ENCODE data around the gene KCNE3.
A peak's percentile ranks its signal among the peaks of the same experiment; 100 is the strongest.
"Not testable (repeated sequence)": the region's sequence is repeated elsewhere in the genome, so short reads cannot be mapped to it uniquely, and the experiment has no call there.

KCNE3 gene

DNA sequence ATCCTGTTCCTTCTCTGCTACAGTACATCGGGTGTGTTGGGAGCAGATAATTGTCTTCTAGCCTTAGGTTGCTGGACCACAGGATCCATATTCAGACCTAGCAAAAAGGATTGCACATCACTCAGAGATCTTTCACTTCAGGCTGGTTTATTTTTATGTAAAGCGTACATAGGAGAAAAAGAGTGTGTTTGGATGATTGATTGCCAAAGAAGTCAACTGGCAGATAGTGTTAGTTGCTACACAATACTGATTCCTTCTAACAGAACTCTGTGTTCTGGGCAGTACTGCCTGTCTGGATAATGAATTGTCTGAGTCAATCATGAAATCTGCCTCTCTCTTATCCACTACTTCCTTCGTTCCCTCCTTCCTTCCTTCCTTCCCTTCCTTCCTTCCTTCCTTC, 38.1 kb downstream of the KCNE3 start:
- TF ChIP-seq, protein P1, sequence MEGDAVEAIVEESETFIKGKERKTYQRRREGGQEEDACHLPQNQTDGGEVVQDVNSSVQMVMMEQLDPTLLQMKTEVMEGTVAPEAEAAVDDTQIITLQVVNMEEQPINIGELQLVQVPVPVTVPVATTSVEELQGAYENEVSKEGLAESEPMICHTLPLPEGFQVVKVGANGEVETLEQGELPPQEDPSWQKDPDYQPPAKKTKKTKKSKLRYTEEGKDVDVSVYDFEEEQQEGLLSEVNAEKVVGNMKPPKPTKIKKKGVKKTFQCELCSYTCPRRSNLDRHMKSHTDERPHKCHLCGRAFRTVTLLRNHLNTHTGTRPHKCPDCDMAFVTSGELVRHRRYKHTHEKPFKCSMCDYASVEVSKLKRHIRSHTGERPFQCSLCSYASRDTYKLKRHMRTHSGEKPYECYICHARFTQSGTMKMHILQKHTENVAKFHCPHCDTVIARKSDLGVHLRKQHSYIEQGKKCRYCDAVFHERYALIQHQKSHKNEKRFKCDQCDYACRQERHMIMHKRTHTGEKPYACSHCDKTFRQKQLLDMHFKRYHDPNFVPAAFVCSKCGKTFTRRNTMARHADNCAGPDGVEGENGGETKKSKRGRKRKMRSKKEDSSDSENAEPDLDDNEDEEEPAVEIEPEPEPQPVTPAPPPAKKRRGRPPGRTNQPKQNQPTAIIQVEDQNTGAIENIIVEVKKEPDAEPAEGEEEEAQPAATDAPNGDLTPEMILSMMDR (IDR thresholded peaks at IDR 0.05): no peak
- no peak overlapping the region for H3K4me3 ChIP-seq
- no peak for DNase-seq (ENCODE audit: low spot score)
- H3K27ac ChIP-seq: no peak overlapping the region

DNA sequence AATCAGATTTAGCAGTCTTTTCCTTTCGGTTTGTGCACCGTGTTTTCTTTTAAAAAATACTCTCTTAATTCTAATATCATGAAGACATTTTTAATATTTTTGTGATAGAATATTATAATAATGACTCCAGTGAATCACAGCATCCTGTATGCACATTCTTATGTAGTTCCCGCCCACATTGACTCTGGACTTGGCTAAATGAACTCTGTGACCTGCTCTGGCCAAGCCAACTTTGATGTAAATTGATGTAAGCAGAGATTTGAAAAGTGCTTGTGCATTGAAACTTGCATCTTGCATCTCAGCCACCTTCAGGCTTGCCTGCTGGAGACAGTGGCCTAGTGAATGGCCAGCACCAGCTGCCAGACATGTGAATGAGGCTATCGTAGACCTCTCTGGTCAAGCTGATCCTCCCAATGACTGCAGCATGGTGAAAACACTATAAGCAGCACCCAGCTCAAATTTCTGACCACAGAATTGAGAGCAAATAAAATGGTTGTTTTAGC, 39.9 kb downstream of the KCNE3 start:
- TF ChIP-seq, protein P1 (IDR thresholded peaks at IDR 0.05): no peak
- no peak for DNase-seq (ENCODE audit: low spot score)
- H3K4me3 ChIP-seq: no peak overlapping the region
- H3K27ac ChIP-seq: no peak overlapping the region

DNA sequence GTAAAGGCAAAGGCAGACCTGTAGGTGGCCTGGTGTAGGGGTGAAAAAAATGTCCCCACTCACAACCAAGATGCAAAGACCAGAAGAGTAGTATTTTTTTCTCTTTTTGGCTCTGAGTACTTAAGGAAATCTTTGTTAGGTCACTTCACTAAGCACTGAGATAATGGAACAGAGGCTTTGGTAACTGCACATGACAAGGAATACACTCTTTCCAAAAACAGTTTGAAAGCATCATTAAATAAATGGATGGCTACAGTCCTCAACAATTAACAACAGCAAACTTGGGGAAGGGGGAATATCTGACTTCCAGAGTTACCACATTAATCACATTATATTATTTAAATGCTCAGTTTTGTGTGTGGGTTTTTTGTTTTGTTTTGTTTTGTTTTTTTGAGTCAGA, 42.2 kb downstream of the KCNE3 start:
- no peak for DNase-seq (ENCODE audit: low spot score)
- no peak overlapping the region for H3K27ac ChIP-seq
- TF ChIP-seq, protein P1 (IDR thresholded peaks at IDR 0.05): no peak

DNA sequence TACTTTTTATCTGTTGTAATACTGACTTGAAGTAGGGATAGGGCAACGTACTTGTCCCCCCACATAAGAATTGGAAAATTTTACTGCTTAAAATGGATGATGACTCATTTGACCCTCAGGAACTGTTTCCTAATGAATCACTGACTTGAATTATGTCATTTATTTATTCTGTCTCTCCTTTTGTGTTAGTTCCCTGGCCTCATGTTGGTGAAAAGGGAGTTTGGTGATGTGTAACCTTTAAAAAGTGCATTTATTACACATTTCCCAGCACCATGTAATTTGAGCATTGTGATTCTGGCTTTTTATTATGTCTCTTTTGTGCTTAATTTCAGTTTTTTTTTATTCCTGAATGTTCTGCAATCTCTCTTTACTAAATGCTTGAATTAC, 48.8 kb downstream of the KCNE3 start:
- no peak for DNase-seq (ENCODE audit: low spot score)
- H3K27ac ChIP-seq: peak overlapping the region; percentile 29 to 61
- H3K4me3 ChIP-seq: no peak overlapping the region
- TF ChIP-seq, protein P1 (IDR thresholded peaks at IDR 0.05): no peak

More for the DNA sequence above, 42.2 kb downstream of the KCNE3 start:
- H3K4me3 ChIP-seq: no peak overlapping the region

- Histone ChIP-seq H3K4me3 (no peak overlapping the region), H3K27ac (peak overlapping the region; percentile 61 to 90)
- TF ChIP-seq, protein P1 (IDR thresholded peaks at IDR 0.05): no peak
- no peak for DNase-seq (ENCODE audit: low spot score)
Observed at GRCh38 chr11:74417860-74418508, 49.4 kb downstream of the KCNE3 start.

GRCh38 chr11:74417379-74417804, 50.0 kb downstream of the KCNE3 start:
- TF ChIP-seq, protein P1 (IDR thresholded peaks at IDR 0.05): no peak
- Histone ChIP-seq H3K4me3 (no peak overlapping the region), H3K27ac (peak overlapping the region; percentile 61 to 90)
- no peak for DNase-seq (ENCODE audit: low spot score)

DNA sequence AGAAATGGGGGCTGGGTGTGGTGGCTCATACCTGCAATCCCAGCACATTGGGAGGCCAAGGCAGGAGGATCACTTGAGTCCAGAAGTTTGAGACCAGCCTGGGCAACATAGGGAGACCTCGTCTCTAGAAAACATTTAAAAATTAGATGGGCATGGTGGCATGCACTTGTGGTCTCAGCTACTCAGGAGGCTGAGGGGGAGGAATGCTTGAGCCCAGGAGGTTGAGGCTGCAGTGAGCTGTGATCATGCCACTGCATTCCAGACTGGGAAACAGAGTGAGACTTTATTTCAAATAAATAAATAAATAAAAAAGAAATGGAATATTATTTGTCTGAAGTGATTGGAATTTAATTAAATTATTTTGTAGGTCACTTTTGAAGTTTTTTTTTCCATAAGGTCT, 50.4 kb downstream of the KCNE3 start:
- not testable (repeated sequence) for H3K27ac ChIP-seq; H3K4me3 ChIP-seq; DNase-seq (ENCODE audit: low spot score)
